Measurements from ENCODE around the gene TNS4. TPM values are rescaled to one million over a fixed set of nuclear protein-coding genes. Genes with fewer than 3 reads are reported as not detected.
A peak's percentile ranks its signal among the peaks of the same experiment; 100 is the strongest.

The TNS4 gene
- total RNA-seq, 4 donors from 2014 or later: 0.30 TPM; not detected in 3

DNA sequence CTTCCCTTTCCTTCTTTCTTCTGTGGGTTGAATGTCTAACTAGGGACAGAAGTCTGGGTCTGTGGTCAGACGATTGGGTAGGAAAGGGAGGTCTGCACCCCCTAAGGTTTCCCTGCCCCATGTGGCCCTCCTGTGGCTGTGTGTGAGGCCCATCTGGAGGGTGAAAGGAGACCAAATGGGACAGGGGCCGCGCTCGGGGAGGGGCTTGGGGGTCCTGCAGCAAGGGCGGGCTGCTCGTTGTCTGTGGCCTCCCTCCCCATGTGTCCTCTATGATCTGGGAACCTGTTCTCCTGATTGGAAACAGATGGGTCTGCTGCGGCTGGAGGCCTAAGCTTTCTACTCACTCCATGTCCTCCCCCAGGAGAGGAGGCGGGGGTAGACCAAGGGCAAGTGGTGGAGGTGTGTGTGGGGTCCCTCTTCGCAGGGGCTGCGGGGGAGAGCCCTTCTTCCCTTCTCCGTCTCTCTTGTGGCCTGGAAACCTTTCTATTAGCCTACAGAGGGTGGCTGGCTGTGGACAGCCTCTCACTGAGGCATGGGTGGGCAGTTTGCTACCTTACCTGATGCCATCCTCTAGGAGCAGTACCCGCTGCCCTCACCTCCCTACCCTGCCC lies 39.6 kb downstream of the TNS4 start:
- Histone ChIP-seq H3K4me3 (no peak overlapping the region), H3K36me3 (peaks cover 0 to 11% (median 0%) of the 10 kb centered on the region in 3 donors), H3K27ac (peak overlapping the region; percentile 21 to 85 (median 78)), H3K4me1 (peaks cover 0 to 75% (median 39%) of the 10 kb centered on the region in 4 donors), H3K27me3 (no peaks in the 10 kb centered on the region), H3K9me3 (no peaks in the 10 kb centered on the region)
- no peak for TF ChIP-seq POLR2A (IDR thresholded peaks at IDR 0.05)
- no peak for TF ChIP-seq EP300 (IDR thresholded peaks at IDR 0.05)
- TF ChIP-seq, protein P1, sequence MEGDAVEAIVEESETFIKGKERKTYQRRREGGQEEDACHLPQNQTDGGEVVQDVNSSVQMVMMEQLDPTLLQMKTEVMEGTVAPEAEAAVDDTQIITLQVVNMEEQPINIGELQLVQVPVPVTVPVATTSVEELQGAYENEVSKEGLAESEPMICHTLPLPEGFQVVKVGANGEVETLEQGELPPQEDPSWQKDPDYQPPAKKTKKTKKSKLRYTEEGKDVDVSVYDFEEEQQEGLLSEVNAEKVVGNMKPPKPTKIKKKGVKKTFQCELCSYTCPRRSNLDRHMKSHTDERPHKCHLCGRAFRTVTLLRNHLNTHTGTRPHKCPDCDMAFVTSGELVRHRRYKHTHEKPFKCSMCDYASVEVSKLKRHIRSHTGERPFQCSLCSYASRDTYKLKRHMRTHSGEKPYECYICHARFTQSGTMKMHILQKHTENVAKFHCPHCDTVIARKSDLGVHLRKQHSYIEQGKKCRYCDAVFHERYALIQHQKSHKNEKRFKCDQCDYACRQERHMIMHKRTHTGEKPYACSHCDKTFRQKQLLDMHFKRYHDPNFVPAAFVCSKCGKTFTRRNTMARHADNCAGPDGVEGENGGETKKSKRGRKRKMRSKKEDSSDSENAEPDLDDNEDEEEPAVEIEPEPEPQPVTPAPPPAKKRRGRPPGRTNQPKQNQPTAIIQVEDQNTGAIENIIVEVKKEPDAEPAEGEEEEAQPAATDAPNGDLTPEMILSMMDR (IDR thresholded peaks at IDR 0.05): no peak
- WGBS, 2 donors: 49 to 54% methylated on average over 8 to 11 of the region's 12 CpGs
- no peak for DNase-seq (ENCODE audit: low spot score in 2 of 2)

DNA sequence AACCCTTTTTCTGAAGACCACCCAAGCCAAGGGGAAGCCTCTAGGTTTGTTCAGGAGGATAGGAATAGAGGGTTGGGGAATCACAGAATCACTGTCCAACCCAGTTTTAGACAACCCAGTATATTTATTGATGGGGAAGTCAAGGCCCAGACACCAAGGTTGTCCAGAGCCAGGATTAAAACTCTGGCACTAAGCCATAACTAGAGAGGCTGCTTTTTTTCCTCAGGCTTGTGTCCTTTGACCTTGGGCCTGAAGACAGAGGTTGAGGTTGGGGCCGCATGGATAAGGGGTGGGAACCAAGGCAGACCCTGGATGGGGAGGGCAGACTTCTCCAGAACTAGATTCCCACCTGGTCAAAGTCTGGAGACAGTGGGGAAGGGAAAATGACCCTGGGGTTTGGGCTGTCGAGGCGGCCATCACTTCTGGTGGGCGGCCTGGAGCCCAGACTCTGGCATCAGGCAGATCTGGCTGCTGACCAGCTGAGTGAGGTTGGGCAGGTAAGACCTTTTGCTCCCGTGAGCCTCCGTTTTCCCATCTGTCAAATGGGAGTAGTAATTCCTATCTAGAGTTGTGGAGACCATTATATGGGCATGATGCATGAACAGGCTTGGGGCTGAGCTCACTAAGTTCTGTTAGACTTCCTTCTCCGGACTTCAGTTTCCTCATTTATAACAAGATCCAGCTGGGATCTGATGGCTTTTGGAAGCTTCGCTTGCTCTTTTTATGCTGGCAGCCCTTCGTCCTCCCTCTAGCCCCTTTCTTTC lies 40.3 kb downstream of the TNS4 start:
- TF ChIP-seq, protein P1 (IDR thresholded peaks at IDR 0.05): no peak
- peak in 1 of 2 donors; percentile 45 for TF ChIP-seq EP300 (IDR thresholded peaks at IDR 0.05)
- TF ChIP-seq POLR2A (IDR thresholded peaks at IDR 0.05): no peak
- Histone ChIP-seq H3K36me3 (peaks cover 0 to 18% (median 0%) of the 10 kb centered on the region in 3 donors), H3K4me3 (no peak overlapping the region), H3K27me3 (no peaks in the 10 kb centered on the region), H3K9me3 (no peaks in the 10 kb centered on the region), H3K4me1 (peaks cover 0 to 82% (median 46%) of the 10 kb centered on the region in 4 donors), H3K27ac (peak overlapping the region in 3 of 4 donors; percentile 71 to 85 (median 85))
- 49 to 62% methylated on average over 8 to 9 of the region's 9 CpGs for WGBS, 2 donors
- no peak for DNase-seq (ENCODE audit: low spot score in 2 of 2)

DNA sequence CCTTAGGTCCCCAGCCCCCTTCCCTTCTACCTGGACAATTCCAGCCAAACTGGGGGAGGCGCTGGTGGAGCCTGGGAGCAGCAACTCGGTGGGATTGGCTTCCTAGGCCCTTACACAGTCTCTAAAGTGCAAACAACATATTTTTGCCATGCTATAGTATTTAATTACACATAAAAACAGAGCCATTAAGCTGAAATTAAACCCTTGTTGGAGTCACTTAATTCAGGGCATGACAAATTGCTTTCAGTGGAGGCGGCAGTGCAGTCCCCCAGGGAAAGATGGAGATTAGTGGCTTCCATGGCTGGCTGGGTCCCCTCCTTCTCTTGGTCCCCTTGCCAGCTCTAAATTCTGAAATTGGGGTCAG lies 40.8 kb downstream of the TNS4 start:
- no peaks in the 10 kb centered on the region for H3K27me3 ChIP-seq
- H3K4me3 ChIP-seq: no peak overlapping the region
- 50 to 69% methylated on average over 3 of the region's 3 CpGs for WGBS, 2 donors
- H3K4me1 ChIP-seq: peaks cover 0 to 86% (median 46%) of the 10 kb centered on the region in 4 donors
- peaks cover 0 to 24% (median 0%) of the 10 kb centered on the region in 3 donors for H3K36me3 ChIP-seq
- peak overlapping the region in 2 of 4 donors; percentile 85 for H3K27ac ChIP-seq
- H3K9me3 ChIP-seq: no peaks in the 10 kb centered on the region
- TF ChIP-seq EP300 (IDR thresholded peaks at IDR 0.05): no peak
- TF ChIP-seq POLR2A (IDR thresholded peaks at IDR 0.05): no peak
- TF ChIP-seq, protein P1 (IDR thresholded peaks at IDR 0.05): no peak
- DNase-seq (ENCODE audit: low spot score in 2 of 2): no peak

DNA sequence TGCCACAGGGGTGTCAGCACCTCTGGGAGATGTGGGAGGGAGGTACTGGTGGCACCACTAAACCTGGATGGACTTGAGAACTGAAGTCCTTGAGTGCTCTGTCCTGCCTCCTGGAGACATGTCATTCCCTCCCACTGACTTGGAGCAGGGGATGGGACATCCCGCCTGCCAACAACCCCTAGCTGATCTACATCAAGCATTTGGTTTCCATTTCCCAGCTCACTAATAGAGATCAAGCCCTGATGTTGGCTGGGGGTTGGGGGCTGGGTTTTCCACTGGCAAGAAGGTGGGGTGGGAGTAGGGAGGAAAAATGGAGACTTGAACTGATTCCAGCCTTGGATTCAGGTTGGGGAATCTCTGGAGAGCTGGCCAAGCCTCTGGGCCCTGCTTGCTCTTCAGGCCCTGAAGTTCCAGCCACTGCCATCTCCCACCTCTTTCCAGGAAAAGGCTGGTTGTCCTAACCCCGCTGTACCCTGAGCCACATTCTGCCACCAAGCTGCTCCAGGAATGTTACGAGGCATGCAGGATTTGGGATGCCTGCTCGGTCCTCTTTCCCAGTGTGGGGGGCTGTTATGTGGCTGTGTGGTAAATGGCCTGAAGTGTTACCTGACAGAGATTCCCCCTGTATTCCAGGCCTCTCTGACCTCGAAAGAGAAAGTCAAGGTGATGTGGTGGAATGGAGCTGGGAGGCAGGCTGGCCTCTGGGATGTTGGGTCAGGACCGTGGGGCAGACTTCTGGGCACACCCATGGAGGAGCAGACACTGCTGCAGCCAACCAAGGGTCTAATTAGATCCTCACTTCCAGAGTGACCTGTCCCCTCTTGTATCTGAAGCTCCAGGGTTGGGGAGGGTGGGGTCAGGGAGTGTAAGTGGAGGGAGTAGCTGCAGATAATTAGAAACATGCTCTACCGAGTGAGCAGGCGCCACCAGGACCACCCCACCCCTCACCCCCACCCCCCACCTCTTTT lies 41.5 kb downstream of the TNS4 start:
- Histone ChIP-seq H3K4me3 (no peak overlapping the region), H3K27me3 (no peaks in the 10 kb centered on the region), H3K27ac (peak overlapping the region in 2 of 4 donors; percentile 85), H3K36me3 (peaks cover 0 to 29% (median 3%) of the 10 kb centered on the region in 3 donors), H3K9me3 (no peaks in the 10 kb centered on the region), H3K4me1 (peaks cover 0 to 91% (median 46%) of the 10 kb centered on the region in 4 donors)
- DNase-seq (ENCODE audit: low spot score in 2 of 2): no peak
- TF ChIP-seq EP300 (IDR thresholded peaks at IDR 0.05): peak in 1 of 2 donors; percentile 52
- TF ChIP-seq, protein P1 (IDR thresholded peaks at IDR 0.05): no peak
- 65 to 74% methylated on average over 8 of the region's 8 CpGs for WGBS, 2 donors

Measured in tibial nerve (tissue), 4 donors.